Astrocyte (in vitro differentiated cells and primary cell): ENCODE measurements around the gene ZNF717. TPM values are rescaled to one million over a fixed set of nuclear protein-coding genes. Genes with fewer than 3 reads are reported as not detected.
"Not testable (repeated sequence)": the region's sequence is repeated elsewhere in the genome, so short reads cannot be mapped to it uniquely, and the experiment has no call there.

ENCODE experiments used
- DNase-seq: peaks from one replicate; pipeline ENCODE4 v3.0.0-alpha.2; 2010; ENCODE audit warnings: low read depth
- FAIRE-seq: peaks from 2 replicates; lab custom pipeline; 2011; peaks lifted over from hg19 to GRCh38; lab: Jason Lieb, UNC
- H2AFZ ChIP-seq: 2 replicates; pipeline ENCODE4 v1.6.0; 2012; ENCODE audit warnings: low read depth, low read length, inconsistent platforms
- H3K27ac ChIP-seq: 2 replicates; pipeline ENCODE4 v1.5.1; 2011; ENCODE audit warnings: low read depth, low read length, inconsistent platforms
- H3K27me3 ChIP-seq: 2 replicates; pipeline ENCODE4 v1.6.0; 2011; ENCODE audit warnings: low read length, inconsistent platforms; ENCODE audit not compliant: insufficient read depth
- H3K36me3 ChIP-seq: 2 replicates; pipeline ENCODE4 v1.5.1; 2011; ENCODE audit warnings: low read length, inconsistent platforms; ENCODE audit not compliant: insufficient read depth
- H3K4me1 ChIP-seq: 2 replicates; pipeline ENCODE4 v1.5.1; 2011; ENCODE audit warnings: low read length, inconsistent platforms; ENCODE audit not compliant: insufficient read depth
- H3K4me2 ChIP-seq: 2 replicates; pipeline ENCODE4 v1.6.0; 2012; ENCODE audit warnings: low read length, inconsistent platforms
- H3K4me3 ChIP-seq: 2 replicates; pipeline ENCODE4 v1.5.1; 2011; ENCODE audit warnings: low read depth, mild to moderate bottlenecking, low read length, inconsistent platforms; ENCODE audit not compliant: insufficient read depth
- H3K79me2 ChIP-seq: 2 replicates; pipeline ENCODE4 v1.6.0; 2012; ENCODE audit warnings: mild to moderate bottlenecking, low read length, inconsistent platforms; ENCODE audit not compliant: insufficient read depth
- H3K9ac ChIP-seq: 2 replicates; pipeline ENCODE4 v1.6.0; 2012; ENCODE audit warnings: mild to moderate bottlenecking, low read length, inconsistent platforms
- H3K9me3 ChIP-seq: 2 replicates; pipeline ENCODE4 v1.5.1; 2012; ENCODE audit warnings: low read depth, mild to moderate bottlenecking, low read length, inconsistent platforms; ENCODE audit not compliant: insufficient read depth
- H4K20me1 ChIP-seq: 2 replicates; pipeline ENCODE4 v1.6.0; 2012; ENCODE audit warnings: low read length, inconsistent platforms; ENCODE audit not compliant: insufficient read depth
- H3K27ac Mint-ChIP-seq: one replicate; pipeline ENCODE4 v1.8.0; 2021; ENCODE audit warnings: mild to moderate bottlenecking, mixed read lengths; ENCODE audit not compliant: unreplicated experiment
- H3K27me3 Mint-ChIP-seq: one replicate; pipeline ENCODE4 v1.8.0; 2021; ENCODE audit warnings: low read depth, mixed read lengths; ENCODE audit not compliant: unreplicated experiment
- H3K36me3 Mint-ChIP-seq: one replicate; pipeline ENCODE4 v1.8.0; 2021; ENCODE audit warnings: low read depth, mixed read lengths; ENCODE audit not compliant: unreplicated experiment
- H3K4me1 Mint-ChIP-seq: one replicate; pipeline ENCODE4 v1.8.0; 2021; ENCODE audit warnings: low read depth, mixed read lengths; ENCODE audit not compliant: unreplicated experiment
- H3K4me3 Mint-ChIP-seq: one replicate; pipeline ENCODE4 v1.8.0; 2021; ENCODE audit warnings: mild to moderate bottlenecking, moderate library complexity, mixed read lengths; ENCODE audit not compliant: unreplicated experiment
- H3K9me3 Mint-ChIP-seq: one replicate; pipeline ENCODE4 v1.8.0; 2021; ENCODE audit warnings: mild to moderate bottlenecking, mixed read lengths; ENCODE audit not compliant: unreplicated experiment
- EZH2 ChIP-seq: IDR thresholded peaks from 2 replicates; pipeline ENCODE4 v1.6.1; 2012; ENCODE audit warnings: mild to moderate bottlenecking, low read length, inconsistent platforms; ENCODE audit not compliant: insufficient read depth
- total RNA-seq: library from RNA; stranded (reverse); gene quantifications from 2 replicates; pipeline ENCODE4 v1.2.1, GENCODE V29; 2021
- TF ChIP-seq, protein P1 (sequence below): IDR thresholded peaks from 2 replicates; pipeline ENCODE4 v1.5.1; 2011; ENCODE audit warnings: low read depth, mild to moderate bottlenecking, inconsistent platforms, low read length, moderate library complexity; ENCODE audit not compliant: insufficient read depth

Gene ZNF717
- total RNA-seq, 1 donor from 2014 or later, result 2.7 TPM

DNA sequence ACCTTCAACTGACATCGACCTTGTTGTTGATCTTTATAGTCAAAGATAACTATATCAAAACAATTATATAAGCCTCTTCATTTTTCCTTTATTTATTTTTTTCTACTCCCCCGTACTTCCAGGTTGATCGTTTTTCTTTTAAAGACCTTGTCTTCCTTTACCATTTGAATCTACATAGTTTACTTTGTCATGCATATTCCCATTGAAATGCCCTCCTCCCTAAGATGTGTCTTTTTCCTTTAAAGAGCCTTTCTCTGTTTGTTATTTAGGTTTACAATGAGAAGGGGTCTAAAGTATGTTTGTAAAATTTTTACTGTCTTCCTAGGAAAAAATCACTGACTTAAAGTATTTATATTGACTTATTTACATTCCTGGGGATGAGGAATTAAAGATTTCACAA, 29.4 kb upstream of the ZNF717 start:
- no peak overlapping the region for H3K27ac Mint-ChIP-seq
- Histone ChIP-seq H3K4me3 (no peak overlapping the region), H3K4me1 (no peaks in the 10 kb centered on the region), H3K27me3 (no peaks in the 10 kb centered on the region), H3K9me3 (no peaks in the 10 kb centered on the region), H3K79me2 (no peaks in the 10 kb centered on the region), H3K9ac (no peak overlapping the region), H4K20me1 (no peaks in the 10 kb centered on the region), H3K27ac (no peak overlapping the region), H3K4me2 (no peak overlapping the region), H3K36me3 (no peaks in the 10 kb centered on the region), H2AFZ (no peak overlapping the region)
- H3K4me1 Mint-ChIP-seq, result peaks cover 7% of the 10 kb centered on the region
- H3K4me3 Mint-ChIP-seq, result no peak overlapping the region
- H3K36me3 Mint-ChIP-seq, result no peaks in the 10 kb centered on the region
- no peak for DNase-seq
- TF ChIP-seq EZH2, result no peak
- TF ChIP-seq, protein P1, sequence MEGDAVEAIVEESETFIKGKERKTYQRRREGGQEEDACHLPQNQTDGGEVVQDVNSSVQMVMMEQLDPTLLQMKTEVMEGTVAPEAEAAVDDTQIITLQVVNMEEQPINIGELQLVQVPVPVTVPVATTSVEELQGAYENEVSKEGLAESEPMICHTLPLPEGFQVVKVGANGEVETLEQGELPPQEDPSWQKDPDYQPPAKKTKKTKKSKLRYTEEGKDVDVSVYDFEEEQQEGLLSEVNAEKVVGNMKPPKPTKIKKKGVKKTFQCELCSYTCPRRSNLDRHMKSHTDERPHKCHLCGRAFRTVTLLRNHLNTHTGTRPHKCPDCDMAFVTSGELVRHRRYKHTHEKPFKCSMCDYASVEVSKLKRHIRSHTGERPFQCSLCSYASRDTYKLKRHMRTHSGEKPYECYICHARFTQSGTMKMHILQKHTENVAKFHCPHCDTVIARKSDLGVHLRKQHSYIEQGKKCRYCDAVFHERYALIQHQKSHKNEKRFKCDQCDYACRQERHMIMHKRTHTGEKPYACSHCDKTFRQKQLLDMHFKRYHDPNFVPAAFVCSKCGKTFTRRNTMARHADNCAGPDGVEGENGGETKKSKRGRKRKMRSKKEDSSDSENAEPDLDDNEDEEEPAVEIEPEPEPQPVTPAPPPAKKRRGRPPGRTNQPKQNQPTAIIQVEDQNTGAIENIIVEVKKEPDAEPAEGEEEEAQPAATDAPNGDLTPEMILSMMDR, result no peak
- H3K27me3 Mint-ChIP-seq, result no peaks in the 10 kb centered on the region
- FAIRE-seq, result no peak
- peaks cover 5% of the 10 kb centered on the region for H3K9me3 Mint-ChIP-seq

DNA sequence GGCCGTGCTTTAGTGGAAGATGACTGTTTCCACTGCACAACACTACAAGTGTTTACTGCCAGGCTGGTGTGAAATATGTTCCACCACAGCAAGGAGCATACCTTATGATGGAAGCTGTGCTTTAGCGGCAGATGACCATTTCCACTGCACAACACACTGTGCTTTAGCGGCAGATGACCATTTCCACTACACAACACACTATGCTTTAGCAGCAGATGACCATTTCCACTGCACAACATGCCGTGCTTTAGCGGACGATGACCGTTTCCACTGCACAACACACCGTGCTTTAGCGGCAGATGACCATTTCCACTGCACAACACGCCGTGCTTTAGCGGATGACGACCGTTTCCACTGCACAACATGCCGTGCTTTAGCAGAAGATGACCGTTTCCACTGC, 2.8 kb downstream of the ZNF717 start:
- Mint-ChIP-seq H3K9me3 (peaks cover under 1% of the 10 kb centered on the region), H3K4me1 (no peaks in the 10 kb centered on the region), H3K4me3 (no peak overlapping the region), H3K36me3 (no peaks in the 10 kb centered on the region), H3K27me3 (no peaks in the 10 kb centered on the region), H3K27ac (no peak overlapping the region)
- no peak overlapping the region for H3K27ac ChIP-seq
- TF ChIP-seq, protein P1, result no peak
- no peak for TF ChIP-seq EZH2
- H3K79me2 ChIP-seq, result peaks cover 16% of the 10 kb centered on the region
- H4K20me1 ChIP-seq, result no peaks in the 10 kb centered on the region
- H3K27me3 ChIP-seq, result no peaks in the 10 kb centered on the region
- DNase-seq, result no peak
- no peak overlapping the region for H3K4me2 ChIP-seq
- no peak overlapping the region for H3K4me3 ChIP-seq
- H2AFZ ChIP-seq, result no peak overlapping the region
- peaks cover 7% of the 10 kb centered on the region for H3K36me3 ChIP-seq
- H3K4me1 ChIP-seq, result no peaks in the 10 kb centered on the region
- H3K9me3 ChIP-seq, result no peaks in the 10 kb centered on the region
- H3K9ac ChIP-seq, result no peak overlapping the region
- FAIRE-seq, result no peak

DNA sequence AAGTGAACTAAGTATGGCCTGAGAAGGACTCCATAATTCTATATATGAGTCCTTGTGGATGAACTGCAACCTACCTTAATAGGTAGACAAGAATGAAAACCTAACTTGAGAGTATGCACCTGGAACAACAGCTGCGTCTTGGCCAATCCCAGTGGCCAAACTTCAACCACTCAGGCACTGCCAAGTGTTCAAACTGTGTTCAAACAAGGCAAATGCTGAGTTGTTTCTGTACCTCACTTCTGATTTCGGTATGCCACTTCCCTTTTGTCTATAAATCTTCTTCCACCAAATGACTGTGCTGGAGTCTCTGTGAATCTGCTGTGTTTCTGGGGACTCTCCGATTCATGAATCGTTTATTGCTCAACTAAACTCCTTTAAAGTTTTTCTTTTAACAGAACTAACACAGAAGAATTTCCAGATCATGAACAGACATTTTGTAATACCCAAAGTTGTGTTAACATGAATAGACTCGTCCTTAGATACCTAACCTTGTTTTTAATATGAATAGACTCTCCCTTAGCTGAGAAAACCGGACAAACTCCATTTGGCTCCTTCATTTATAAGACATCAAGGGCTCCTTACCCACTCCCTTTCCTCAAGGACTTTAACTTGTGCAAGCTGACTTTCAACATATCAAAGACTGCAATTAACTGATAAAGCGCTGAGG, 4.1 kb downstream of the ZNF717 start:
- H3K27me3 Mint-ChIP-seq, result no peaks in the 10 kb centered on the region
- Histone ChIP-seq H3K9ac (no peak overlapping the region), H3K27ac (no peak overlapping the region), H3K79me2 (peaks cover 27% of the 10 kb centered on the region), H3K4me1 (no peaks in the 10 kb centered on the region), H4K20me1 (no peaks in the 10 kb centered on the region), H3K9me3 (no peaks in the 10 kb centered on the region), H3K4me2 (no peak overlapping the region), H3K27me3 (no peaks in the 10 kb centered on the region), H3K4me3 (no peak overlapping the region), H3K36me3 (peaks cover 7% of the 10 kb centered on the region), H2AFZ (no peak overlapping the region)
- H3K36me3 Mint-ChIP-seq, result peaks cover 4% of the 10 kb centered on the region
- peaks cover 5% of the 10 kb centered on the region for H3K9me3 Mint-ChIP-seq
- no peak overlapping the region for H3K4me3 Mint-ChIP-seq
- no peak overlapping the region for H3K27ac Mint-ChIP-seq
- H3K4me1 Mint-ChIP-seq, result no peaks in the 10 kb centered on the region
- no peak for TF ChIP-seq EZH2
- TF ChIP-seq, protein P1, result no peak
- FAIRE-seq (no peak), DNase-seq (no peak)

DNA sequence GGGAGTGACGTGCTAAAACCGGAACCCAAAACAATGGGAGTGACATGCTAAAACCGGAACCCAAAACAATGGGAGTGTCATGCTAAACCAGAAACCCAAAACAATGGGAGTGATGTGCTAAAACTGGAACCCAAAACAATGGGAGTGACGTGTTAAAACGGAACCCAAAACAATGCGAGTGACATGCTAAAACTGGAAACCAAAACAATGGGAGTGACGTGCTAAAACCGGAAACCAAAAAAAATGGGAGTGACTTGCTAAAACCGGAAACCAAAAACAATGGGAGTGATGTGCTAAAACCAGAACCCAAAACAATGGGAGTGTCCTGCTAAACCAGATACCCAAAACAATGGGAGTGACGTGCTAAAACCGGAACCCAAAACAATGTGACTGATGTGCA, 7.6 kb downstream of the ZNF717 start:
- not testable (repeated sequence) for H3K27me3 ChIP-seq, H3K4me3 ChIP-seq, H2AFZ ChIP-seq, DNase-seq, H3K27ac ChIP-seq, H3K4me1 Mint-ChIP-seq, FAIRE-seq, H3K4me3 Mint-ChIP-seq, H3K4me2 ChIP-seq, H3K9me3 Mint-ChIP-seq, H3K36me3 Mint-ChIP-seq, H3K36me3 ChIP-seq, H3K9ac ChIP-seq, H3K4me1 ChIP-seq, H3K27ac Mint-ChIP-seq, H3K9me3 ChIP-seq, H4K20me1 ChIP-seq, H3K27me3 Mint-ChIP-seq
- peaks cover 18% of the 10 kb centered on the region for H3K79me2 ChIP-seq
